Measurements from ENCODE around the gene SUGCT. TPM values are rescaled to one million over a fixed set of nuclear protein-coding genes. Genes with fewer than 3 reads are reported as not detected.

SUGCT gene
- total RNA-seq, 1 experiment from 2014 or later, result 5.4 TPM

- H3T11ph ChIP-seq (ENCODE audit: low read length), result no peak overlapping the region
- Mint-ChIP-seq H3K27ac (no peak overlapping the region), H3K9me3 (peaks cover under 1 to 2% of the 10 kb centered on the region in 2 experiments; a peak in 4 of 5 replicates), H3K4me1 (no peaks in the 10 kb centered on the region), H3K36me3 (ENCODE audit: insufficient read depth in 1 of 3, low read depth in 3 of 3) (no peaks in the 10 kb centered on the region; a peak in 1 of 7 replicates), H3K27me3 (ENCODE audit: low read depth) (no peaks in the 10 kb centered on the region), H3K4me3 (no peak overlapping the region)
- WGBS (ENCODE audit: extremely low coverage, insufficient read length, low lambda C conversion rate), result no CpG with 5 or more reads among the region's 1 CpG
- no peaks in the 10 kb centered on the region for H4K20me1 ChIP-seq (ENCODE audit: control insufficient read depth, insufficient read depth, insufficient read length)
- no peak overlapping the region for H2BK20ac ChIP-seq (ENCODE audit: low read depth, low read length, poor library complexity, severe bottlenecking)
- H3K9ac ChIP-seq (ENCODE audit: extremely low read depth, insufficient read length, low read length), result no peak overlapping the region
- no peak overlapping the region for H3K18ac ChIP-seq (ENCODE audit: insufficient read length, low read depth, low read length)
- no peak overlapping the region for H4K5ac ChIP-seq (ENCODE audit: insufficient read length, low read depth, low read length)
- H2AFZ ChIP-seq (ENCODE audit: low read length), result no peak overlapping the region
- no peak overlapping the region for H2BK5ac ChIP-seq (ENCODE audit: insufficient read length, low read length)
- H2BK120ac ChIP-seq (ENCODE audit: low read depth, low read length, poor library complexity, severe bottlenecking), result no peak overlapping the region
- no peaks in the 10 kb centered on the region for H3K23me2 ChIP-seq (ENCODE audit: insufficient read length, low read depth, low read length, poor library complexity, severe bottlenecking)
- H2BK15ac ChIP-seq (ENCODE audit: low read depth, low read length), result no peak overlapping the region
- no peak overlapping the region for H4K91ac ChIP-seq (ENCODE audit: insufficient read length, low read depth, low read length)
- no peaks in the 10 kb centered on the region for H3K4me1 ChIP-seq (ENCODE audit: insufficient read depth, low read length)
- H3K79me2 ChIP-seq (ENCODE audit: insufficient read depth, low read length), result no peaks in the 10 kb centered on the region
- H3K23ac ChIP-seq (ENCODE audit: insufficient read length, low read depth, low read length), result no peak overlapping the region
- no peak overlapping the region for H3K27ac ChIP-seq (ENCODE audit: insufficient read length, low read depth, low read length)
- H3K27me3 ChIP-seq (ENCODE audit: insufficient read depth, low read length), result no peaks in the 10 kb centered on the region
- no peak overlapping the region for H3K56ac ChIP-seq (ENCODE audit: insufficient read length, low read depth, low read length)
- TF ChIP-seq CTCF (conservative IDR thresholded peaks at IDR 0.05), result no peak
- no peak overlapping the region for H4K8ac ChIP-seq (replicated peaks; ENCODE audit: insufficient read length, low read depth, low read length)
- no peaks in the 10 kb centered on the region for H3K9me3 ChIP-seq (ENCODE audit: control insufficient read depth, low read depth, low read length)
- no peak overlapping the region for H3K4ac ChIP-seq (ENCODE audit: low read depth, low read length)
- no peak overlapping the region for H3K4me2 ChIP-seq (ENCODE audit: insufficient read depth, insufficient read length, low read length)
- no peak for DNase-seq
- H2AK5ac ChIP-seq (ENCODE audit: insufficient read length, low read length), result no peak overlapping the region
- no peak overlapping the region for H3K14ac ChIP-seq (ENCODE audit: insufficient read depth, low read length)
- no peaks in the 10 kb centered on the region for H3K79me1 ChIP-seq (ENCODE audit: insufficient read depth, low read depth, low read length, poor library complexity, severe bottlenecking)
- H2BK12ac ChIP-seq (ENCODE audit: insufficient read length, low read depth, low read length), result no peak overlapping the region
Measured at GRCh38 chr7:40331915-40332314, 197.1 kb downstream of the SUGCT start.
